K562 (cell line): Measurements from ENCODE around the gene OPA1. TPM values are rescaled to one million over a fixed set of nuclear protein-coding genes. Genes with fewer than 3 reads are reported as not detected.

ENCODE experiments used
- ATAC-seq: fragments of 200-7000 bp; cut with Tn5 transposase; 3 replicates; pipeline ENCODE4 v1.9.1; 2020; ENCODE audit warnings: moderate library complexity
- BruUV-seq: library from RNA; stranded (reverse); fragments of 400-500 nt; replicated peaks from 2 replicates; lab custom pipeline; 2021; lab: Mats Ljungman, UMichigan
- CTCF ChIA-PET: fragments of 300-600 bp; formaldehyde crosslinking; extraction: SDS; loops from one replicate; lab custom pipeline; 2021; ENCODE audit warnings: low intra/inter-chr PET ratio; lab: Yijun Ruan, JAX
- POLR2A ChIA-PET: fragments of 300-600, 350-650 bp; sonication (Branson Sonifier 250); formaldehyde crosslinking; extraction: SDS; loops from one replicate; lab custom pipeline; 2021; ENCODE audit warnings: antibody characterized with exemption, inconsistent platforms; lab: Yijun Ruan, JAX
- DNase-seq, 4 experiments: peaks; one replicate each; pipeline versions ENCODE4 v3.0.0 to v3.0.0-alpha.2; 2011 to 2018; ENCODE audit warnings: low spot score in 3 of 4, mixed read lengths in 3 of 4; ENCODE audit errors: extremely low read depth in 1 of 4
- FAIRE-seq: peaks from 2 replicates; lab custom pipeline; 2011; peaks lifted over from hg19 to GRCh38; lab: Jason Lieb, UNC
- H2AFZ ChIP-seq: 2 replicates; pipeline ENCODE4 v1.6.0; 2011; ENCODE audit warnings: low read depth, low read length, control low read depth, inconsistent platforms
- H3K27ac ChIP-seq: fragments of 200-600 bp; 3 replicates; pipeline ENCODE4 v1.8.0; 2011; ENCODE audit warnings: low read depth, mild to moderate bottlenecking, control low read depth, inconsistent platforms, low read length, moderate library complexity, mixed read lengths; ENCODE audit errors: extremely low read depth
- H3K27me3 ChIP-seq, 2 experiments: fragments of 300-600 bp in 1 of 2; 2 replicates in 1 of 2; 3 replicates in 1 of 2; pipeline versions ENCODE4 v1.6.0 to v1.8.0; 2011; ENCODE audit warnings: inconsistent platforms in 2 of 2, low read length in 2 of 2, mild to moderate bottlenecking in 1 of 2, mixed read lengths in 1 of 2, moderate library complexity in 1 of 2; ENCODE audit not compliant: control insufficient read depth in 2 of 2, insufficient read depth in 2 of 2
- H3K36me3 ChIP-seq: fragments of 300-600 bp; 3 replicates; pipeline ENCODE4 v1.8.0; 2011; ENCODE audit warnings: mild to moderate bottlenecking, low read length, inconsistent platforms; ENCODE audit not compliant: control insufficient read depth, insufficient read depth
- H3K4me1 ChIP-seq, 2 experiments: fragments of 200-600 bp in 1 of 2; replicated peaks in 1 of 2; 2 replicates in 1 of 2; 3 replicates in 1 of 2; pipeline versions ENCODE4 v1.5.1 to v1.8.0; 2011; ENCODE audit warnings: inconsistent platforms in 2 of 2, low read length in 2 of 2, mild to moderate bottlenecking in 1 of 2, mixed read lengths in 1 of 2, moderate library complexity in 1 of 2; ENCODE audit not compliant: control insufficient read depth in 2 of 2, insufficient read depth in 2 of 2
- H3K4me2 ChIP-seq: 2 replicates; pipeline ENCODE4 v1.6.1; 2011; ENCODE audit warnings: low read length, control low read depth, inconsistent platforms, mixed read lengths; ENCODE audit not compliant: insufficient read depth
- H3K4me3 ChIP-seq: fragments of 200-600 bp; sonication (generic), shearing (Covaris generic); 2 replicates; pipeline ENCODE4 v1.5.1; 2016; ENCODE audit warnings: control low read depth, inconsistent platforms
- H3K79me2 ChIP-seq: fragments of 200-600 bp; 3 replicates; pipeline ENCODE4 v1.8.0; 2011; ENCODE audit warnings: low read length, inconsistent platforms; ENCODE audit not compliant: control insufficient read depth, insufficient read depth
- H3K9ac ChIP-seq, 2 experiments: 2 replicates each; pipeline versions ENCODE4 v1.6.0 to v1.6.1; 2011; ENCODE audit warnings: low read depth in 2 of 2, low read length in 2 of 2, control low read depth in 1 of 2, inconsistent platforms in 1 of 2, mild to moderate bottlenecking in 1 of 2, mixed read lengths in 1 of 2; ENCODE audit not compliant: insufficient read depth in 1 of 2
- H3K9me1 ChIP-seq: one replicate; pipeline ENCODE4 v1.6.0; 2011; ENCODE audit warnings: inconsistent platforms, mild to moderate bottlenecking, low read length, moderate library complexity; ENCODE audit not compliant: control insufficient read depth, insufficient read depth
- H3K9me3 ChIP-seq: replicated peaks from 2 replicates; pipeline ENCODE4 v1.5.1; 2011; ENCODE audit warnings: low read depth, low read length, inconsistent platforms; ENCODE audit not compliant: control insufficient read depth, insufficient read depth
- H4K20me1 ChIP-seq: replicated peaks from 2 replicates; pipeline ENCODE4 v1.6.1; 2011; ENCODE audit warnings: low read length, inconsistent platforms, mixed read lengths; ENCODE audit not compliant: control insufficient read depth, insufficient read depth
- ATF1 ChIP-seq, 2 experiments: fragments of 450-650 bp in 1 of 2; IDR thresholded peaks; 2 replicates each; pipeline ENCODE4 v1.6.1; 2016; ENCODE audit warnings: missing compliant biosample characterization in 1 of 2, missing genetic modification characterization in 1 of 2
- BRCA1 ChIP-seq, 2 experiments: fragments of 450-650 bp in 1 of 2; sonication (generic) in 1 of 2; formaldehyde crosslinking in 1 of 2; IDR thresholded peaks; 2 replicates each; pipeline versions ENCODE4 v1.5.0 to v1.6.1; 2017 to 2020; ENCODE audit warnings: mild to moderate bottlenecking in 1 of 2, missing genetic modification reagents in 1 of 2
- NR4A1 ChIP-seq, 2 experiments: fragments of 250-450 bp in 1 of 2; fragments of 450-650 bp in 1 of 2; sonication (Bioruptor Pico) in 1 of 2; IDR thresholded peaks; 2 replicates each; pipeline versions ENCODE4 v1.4.0 to v1.6.1; 2016 to 2020; ENCODE audit warnings: mild to moderate bottlenecking in 2 of 2, missing compliant biosample characterization in 1 of 2, missing genetic modification characterization in 1 of 2, moderate library complexity in 1 of 2
- PHF20 ChIP-seq: fragments of 450-650 bp; IDR thresholded peaks from 2 replicates; pipeline ENCODE4 v1.6.1; 2018; ENCODE audit not compliant: partially characterized antibody
- PTBP1 ChIP-seq: fragments of 200-400 bp; formaldehyde crosslinking; IDR thresholded peaks from 2 replicates; pipeline ENCODE4 v1.6.1; 2017; ENCODE audit warnings: low read depth, low read length
- ZNF41 ChIP-seq: fragments of 250-450 bp; sonication (Bioruptor Pico); conservative IDR thresholded peaks from 2 replicates; pipeline ENCODE4 v1.4.0; 2020; ENCODE audit warnings: mild to moderate bottlenecking
- ZNF79 ChIP-seq: fragments of 250-450 bp; sonication (Bioruptor Pico); IDR thresholded peaks from 2 replicates; pipeline ENCODE4 v1.4.0; 2020; ENCODE audit warnings: low read depth, mild to moderate bottlenecking, moderate library complexity
- WGBS: fragments of 100-300 bp; shearing (Covaris generic); methylation state at CpG from one replicate; pipeline ENCODE4 v1.1.6; 2016; ENCODE audit warnings: low coverage, mixed read lengths; ENCODE audit not compliant: insufficient coverage; ENCODE audit errors: missing lambda C conversion rate; 5-methylcytosine and 5-hydroxymethylcytosine counted together
- in situ Hi-C: fragments of 300-500 bp; cut with MboI; formaldehyde crosslinking; loops from 4 replicates; pipeline ENCODE4 v1.15.0; 2018; ENCODE audit warnings: inconsistent platforms, mixed read lengths
- intact Hi-C: fragments of 100-400 bp; cut with micrococcal nuclease; formaldehyde crosslinking; loops from 2 replicates; pipeline ENCODE4 v1.14.2; 2022
- polyA plus RNA-seq, 8 experiments: library from polyadenylated mRNA; depleted of rRNA in 4 of 8; stranded (reverse) in 5 of 8; unstranded in 3 of 8; fragments of >200 nt; fragmentation: Nextera tagmentation in 2 of 8; fragmentation: Illumina TruSeq in 1 of 8; extraction: Ambion mirVana in 2 of 8; extraction: Trizol in 1 of 8; gene quantifications; 2 replicates each; pipeline versions ENCODE4 v1.2.1 to v1.2.3, GENCODE V29; 2011 to 2014; ENCODE audit warnings: inconsistent platforms in 1 of 8, missing spikeins in 1 of 8
- total RNA-seq, 7 experiments: library from RNA; depleted of rRNA in 6 of 7; stranded (reverse); fragments of >200 nt in 6 of 7; fragmentation: Illumina TruSeq in 2 of 7; extraction: Trizol in 2 of 7; gene quantifications; 2 replicates each; pipeline versions ENCODE4 v1.2.1 to v1.2.3, GENCODE V29; 2011 to 2021; ENCODE audit warnings: low replicate concordance in 1 of 7

OPA1 gene
- total and polyA plus RNA-seq, 9 of the 15 experiments (the other 6 are each of a cell fraction or from before 2014, with no cell fraction given), result 19.7 to 127 (median 94.7) TPM

DNA sequence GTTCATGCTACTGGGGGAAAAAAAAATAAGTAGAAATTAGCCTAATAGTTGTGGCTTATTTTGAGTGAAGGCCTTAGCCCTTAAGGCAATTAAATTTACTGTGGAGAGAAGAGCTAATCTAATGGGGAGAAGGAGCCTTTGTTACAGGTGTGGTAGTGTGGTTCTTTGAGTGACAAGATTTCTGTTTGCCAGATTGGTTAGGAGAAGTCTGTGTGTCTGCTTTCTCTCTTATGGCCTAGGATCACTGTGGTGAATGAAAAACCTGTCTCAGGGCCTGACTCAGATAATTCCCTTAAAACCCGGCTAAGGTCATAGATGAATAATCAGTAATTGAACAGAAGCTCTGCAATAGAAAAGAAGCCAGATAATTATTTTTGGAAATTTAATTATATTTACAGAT lies 27.0 kb downstream of the OPA1 start:
- Histone ChIP-seq H3K9me1 (no peaks in the 10 kb centered on the region), H3K4me2 (no peak overlapping the region), H4K20me1 (no peaks in the 10 kb centered on the region), H2AFZ (no peak overlapping the region), H3K27ac (no peak overlapping the region), H3K36me3 (peaks cover 79% of the 10 kb centered on the region), H3K4me1 (no peaks in the 10 kb centered on the region), H3K27me3 (no peaks in the 10 kb centered on the region), H3K79me2 (peaks cover 1% of the 10 kb centered on the region; the same call in 2 of the 3 replicates), H3K9me3 (no peaks in the 10 kb centered on the region), H3K9ac (no peak overlapping the region), H3K4me3 (no peak overlapping the region)
- WGBS, result 77% methylated on average over 1 of the region's 1 CpG
- intact Hi-C loops (no loop called here), in situ Hi-C loops (no loop called here)
- FAIRE-seq (no peak), DNase-seq (no peak), ATAC-seq (no peak)
- ChIA-PET POLR2A (interaction anchor here (1.7 kb wide), 1 partner anchor 22 kb away, joined by 8 read pairs; no protein-coding TSS in a partner anchor), CTCF (no interaction called here)
- no peak for TF ChIP-seq PTBP1
- TF ChIP-seq ZNF79 (CRISPR knock-in tag), result no peak
- no peak for TF ChIP-seq NR4A1 (CRISPR knock-in tag; IDR thresholded peaks at IDR 0.05)
- no peak for TF ChIP-seq NR4A1 (tag; IDR thresholded peaks at IDR 0.05)
- TF ChIP-seq BRCA1 (IDR thresholded peaks at IDR 0.05), result no peak
- no peak for TF ChIP-seq BRCA1 (CRISPR knock-in tag; IDR thresholded peaks at IDR 0.05)
- no peak for TF ChIP-seq ZNF41
- no peak for TF ChIP-seq ATF1 (CRISPR knock-in tag; IDR thresholded peaks at IDR 0.05)
- no peak for TF ChIP-seq ATF1 (tag; IDR thresholded peaks at IDR 0.05)
- no peak for TF ChIP-seq PHF20
- no TSS peak for BruUV-seq
